ENCODE measurements around the gene STAT3. TPM values are rescaled to one million over a fixed set of nuclear protein-coding genes. Genes with fewer than 3 reads are reported as not detected.

Gene STAT3
- polyA plus RNA-seq, 2 of the 4 experiments (the other 2 are of a cell fraction) = 72.8 to 97.8 TPM

GRCh38 chr17:42282478-42283080 is 105.7 kb downstream of the STAT3 start:
- 87% methylated on average over 6 of the region's 6 CpGs for whole genome bisulfite sequencing (ENCODE audit: missing lambda C conversion rate)
- TF ChIP-seq ELK1 (IDR thresholded peaks at IDR 0.05; ENCODE audit: low read depth, low read length) (no peak), HOXA7 (CRISPR knock-in tag; IDR thresholded peaks at IDR 0.05) (no peak), CBX8 (IDR thresholded peaks at IDR 0.05) (no peak), MAX (IDR thresholded peaks at IDR 0.05) (no peak), PHF8 (IDR thresholded peaks at IDR 0.05; ENCODE audit: borderline replicate concordance, low read depth) (no peak), CHD4 (IDR thresholded peaks at IDR 0.05; ENCODE audit: borderline replicate concordance) (no peak), ZSCAN20 (CRISPR knock-in tag; IDR thresholded peaks at IDR 0.05) (no peak), RCOR1 (IDR thresholded peaks at IDR 0.05; ENCODE audit: low read depth, low read length) (no peak), EP300 (IDR thresholded peaks at IDR 0.05) (no peak), NR3C1 (IDR thresholded peaks at IDR 0.05) (no peak), EHF (CRISPR knock-in tag; IDR thresholded peaks at IDR 0.05) (no peak), POLR2AphosphoS2 (conservative IDR thresholded peaks at IDR 0.05; ENCODE audit: low read length) (no peak), BCL3 (IDR thresholded peaks at IDR 0.05) (no peak), MAFK (IDR thresholded peaks at IDR 0.05; ENCODE audit: partially characterized antibody) (no peak), FOSL2 (IDR thresholded peaks at IDR 0.05) (no peak), FOSL2 (CRISPR knock-in tag; IDR thresholded peaks at IDR 0.05) (no peak), REST (IDR thresholded peaks at IDR 0.05) (no peak), HES2 (IDR thresholded peaks at IDR 0.05) (no peak), EHMT2 (IDR thresholded peaks at IDR 0.05; ENCODE audit: low read depth) (no peak)
- no peak overlapping the region for H3K27ac ChIP-seq
- H3K9me3 ChIP-seq = no peaks in the 10 kb centered on the region
- no peak overlapping the region for H3K4me2 ChIP-seq
- no peak overlapping the region for H3K4me3 ChIP-seq
- ChIA-PET CTCF (interaction anchor here (0.8 to 2.0 kb wide), 6 partner anchors 27 to 244 kb away, joined by 3 to 9 read pairs (median 4); no protein-coding TSS in a partner anchor), POLR2A (interaction anchor here (0.7 kb wide), 1 partner anchor 1920 kb away, joined by 3 read pairs; no protein-coding TSS in a partner anchor)
- DNase-seq (ENCODE audit: low read depth in 1 of 2, low spot score in 1 of 2) (no peak), FAIRE-seq (no peak), ATAC-seq (peak; percentile 30 to 42; a peak in 3 of 6 replicates)
- H3K4me1 ChIP-seq = peaks cover 8% of the 10 kb centered on the region; the same call in 2 of the 3 replicates

- CTCF ChIA-PET = interaction anchor here (0.6 to 2.0 kb wide), 8 partner anchors 12 to 245 kb away, joined by 3 to 9 read pairs (median 3); no protein-coding TSS in a partner anchor
- TF ChIP-seq BCL3 (IDR thresholded peaks at IDR 0.05) (no peak), POLR2AphosphoS2 (conservative IDR thresholded peaks at IDR 0.05; ENCODE audit: low read length) (no peak), KDM1A (IDR thresholded peaks at IDR 0.05; ENCODE audit: low read depth) (no peak), HOXB13 (CRISPR knock-in tag; IDR thresholded peaks at IDR 0.05; ENCODE audit: low read depth) (no peak), FOXS1 (CRISPR knock-in tag; IDR thresholded peaks at IDR 0.05) (no peak), E2F6 (IDR thresholded peaks at IDR 0.05; ENCODE audit: borderline replicate concordance, low read depth) (no peak), HEYL (CRISPR knock-in tag; IDR thresholded peaks at IDR 0.05) (no peak), ZC3H11A (IDR thresholded peaks at IDR 0.05) (no peak), FOSB (CRISPR knock-in tag; IDR thresholded peaks at IDR 0.05) (no peak), POLR2A (IDR thresholded peaks at IDR 0.05; ENCODE audit: low read length) (no peak), RFX5 (IDR thresholded peaks at IDR 0.05) (no peak), EHMT2 (IDR thresholded peaks at IDR 0.05; ENCODE audit: low read depth) (no peak)
- Histone ChIP-seq H3K4me1 (peaks cover 6% of the 10 kb centered on the region), H3K4me3 (no peak overlapping the region), H3K9me3 (no peaks in the 10 kb centered on the region), H3K4me2 (no peak overlapping the region), H3K27ac (no peak overlapping the region)
- DNase-seq (ENCODE audit: low read depth in 1 of 2, low spot score in 1 of 2) = no peak
- POLR2A ChIA-PET = no interaction called here
- WGBS (ENCODE audit: missing lambda C conversion rate) = 78% methylated on average over 7 of the region's 7 CpGs
- ATAC-seq = no peak
- FAIRE-seq = no peak
These were observed 106.6 kb downstream of the STAT3 start for GRCh38 chr17:42281571-42282096.
